GM12891 (cell line): ENCODE results near the gene TPI1.
"Not testable (repeated sequence)": the region's sequence is repeated elsewhere in the genome, so short reads cannot be mapped to it uniquely, and the experiment has no call there.

Experiments used
- PAX5 ChIP-seq: IDR thresholded peaks from 2 replicates; pipeline ENCODE4 v1.6.1; 2011; ENCODE audit warnings: low read length, moderate library complexity, mild to moderate bottlenecking; ENCODE audit not compliant: insufficient read depth, severe bottlenecking
- POLR2A ChIP-seq: IDR thresholded peaks from 2 replicates; pipeline ENCODE4 v1.6.1; 2011; ENCODE audit warnings: low read depth, low read length, control low read depth
- POLR2AphosphoS5 ChIP-seq: IDR thresholded peaks from 2 replicates; pipeline ENCODE4 v1.6.1; 2011; ENCODE audit warnings: low read depth, low read length, control low read depth
- TAF1 ChIP-seq: IDR thresholded peaks from 2 replicates; pipeline ENCODE4 v1.6.1; 2011; ENCODE audit warnings: low read depth, low read length, control low read depth

- TF ChIP-seq TAF1, POLR2A, POLR2AphosphoS5, PAX5: not testable (repeated sequence)
Observed at GRCh38 chr12:6886206-6886999, 19.1 kb downstream of the TPI1 start.
